SK-N-SH (cell line): ENCODE results near the gene FBXL5. TPM values are rescaled to one million over a fixed set of nuclear protein-coding genes. Genes with fewer than 3 reads are reported as not detected.
"Not testable (repeated sequence)": the region's sequence is repeated elsewhere in the genome, so short reads cannot be mapped to it uniquely, and the experiment has no call there.

Source experiments
- CTCF ChIA-PET: fragments of 300-600, 350-600 bp; formaldehyde crosslinking; extraction: SDS; loops from one replicate; lab custom pipeline; 2021; lab: Yijun Ruan, JAX
- POLR2A ChIA-PET: fragments of 350-600 bp; sonication (Branson Sonifier 250); formaldehyde crosslinking; extraction: SDS; loops from one replicate; lab custom pipeline; 2020; ENCODE audit warnings: antibody characterized with exemption, inconsistent platforms; lab: Yijun Ruan, JAX
- DNase-seq: peaks from one replicate; pipeline ENCODE4 v3.0.0; 2012
- H2AFZ ChIP-seq: fragments of 200-600 bp; sonication (generic); 2 replicates; pipeline ENCODE4 v1.8.1; 2016; ENCODE audit warnings: antibody characterized with exemption, mild to moderate bottlenecking, low read depth
- H3F3A ChIP-seq: fragments of 200-600 bp; sonication (generic); replicated peaks from 2 replicates; pipeline ENCODE3; 2016; ENCODE audit warnings: antibody characterized with exemption, mild to moderate bottlenecking; ENCODE audit not compliant: insufficient read depth
- H3K27ac ChIP-seq, 2 experiments: fragments of 200-500 bp in 1 of 2; fragments of 200-600 bp in 1 of 2; sonication (Bioruptor generic) in 1 of 2; sonication (generic), shearing (Covaris generic) in 1 of 2; 2 replicates each; pipeline versions ENCODE4 v1.5.1 to v1.6.1; 2014 to 2016; ENCODE audit warnings: low read depth in 2 of 2, inconsistent platforms in 1 of 2, low read length in 1 of 2, mild to moderate bottlenecking in 1 of 2, mixed read lengths in 1 of 2
- H3K27me3 ChIP-seq: fragments of 200-600 bp; sonication (generic), shearing (Covaris generic); 2 replicates; pipeline ENCODE4 v1.6.1; 2016; ENCODE audit warnings: mixed run types; ENCODE audit not compliant: insufficient read depth
- H3K36me3 ChIP-seq, 2 experiments: fragments of 200-500 bp in 1 of 2; fragments of 200-600 bp in 1 of 2; sonication (Bioruptor generic) in 1 of 2; sonication (generic) in 1 of 2; replicated peaks in 1 of 2; 2 replicates each; pipeline versions ENCODE3 to v1.5.1; 2014 to 2016; ENCODE audit warnings: low read length in 1 of 2, mild to moderate bottlenecking in 1 of 2; ENCODE audit not compliant: insufficient read depth in 2 of 2, control insufficient read depth in 1 of 2
- H3K4me1 ChIP-seq, 2 experiments: fragments of 200-500 bp in 1 of 2; fragments of 200-600 bp in 1 of 2; sonication (Bioruptor generic) in 1 of 2; sonication (generic), shearing (Covaris generic) in 1 of 2; 2 replicates each; pipeline versions ENCODE4 v1.5.1 to v1.6.1; 2014 to 2016; ENCODE audit warnings: low read depth in 1 of 2, low read length in 1 of 2, mixed run types in 1 of 2; ENCODE audit not compliant: insufficient read depth in 2 of 2, control insufficient read depth in 1 of 2
- H3K4me2 ChIP-seq: fragments of 200-600 bp; sonication (generic), shearing (Covaris generic); 2 replicates; pipeline ENCODE4 v1.6.1; 2017; ENCODE audit warnings: mixed run types
- H3K4me3 ChIP-seq, 2 experiments: fragments of 200-500 bp in 1 of 2; fragments of 200-600 bp in 1 of 2; sonication (Bioruptor generic) in 1 of 2; sonication (generic), shearing (Covaris generic) in 1 of 2; 2 replicates each; pipeline versions ENCODE4 v1.5.1 to v1.8.1; 2014 to 2016; ENCODE audit warnings: low read depth in 2 of 2, inconsistent platforms in 1 of 2, low read length in 1 of 2, mild to moderate bottlenecking in 1 of 2, mixed read lengths in 1 of 2, moderate library complexity in 1 of 2
- H3K79me2 ChIP-seq: fragments of 200-600 bp; sonication (generic); 2 replicates; pipeline ENCODE4 v1.8.1; 2017; ENCODE audit warnings: mild to moderate bottlenecking; ENCODE audit not compliant: insufficient read depth
- H3K9ac ChIP-seq: fragments of 200-600 bp; sonication (generic); 2 replicates; pipeline ENCODE4 v1.6.1; 2017; ENCODE audit warnings: mixed run types
- H3K9me2 ChIP-seq: fragments of 200-600 bp; sonication (generic); 2 replicates; pipeline ENCODE4 v1.6.1; 2017; ENCODE audit warnings: mixed run types
- H3K9me3 ChIP-seq: fragments of 200-600 bp; sonication (generic); 2 replicates; pipeline ENCODE4 v1.6.1; 2017; ENCODE audit warnings: mixed run types, mild to moderate bottlenecking, moderate library complexity
- H4K20me1 ChIP-seq: fragments of 200-600 bp; sonication (generic); 2 replicates; pipeline ENCODE4 v1.6.1; 2017; ENCODE audit warnings: mild to moderate bottlenecking, mixed run types; ENCODE audit not compliant: insufficient read depth
- CTCF ChIP-seq: fragments of 200-600 bp; sonication (generic); IDR thresholded peaks from 2 replicates; pipeline ENCODE4 v1.6.1; 2017; ENCODE audit warnings: antibody characterized with exemption, mild to moderate bottlenecking, moderate library complexity
- EP300 ChIP-seq, 2 experiments: IDR thresholded peaks; 2 replicates each; pipeline versions ENCODE4 v1.4.0 to v1.6.1; 2012; ENCODE audit warnings: borderline replicate concordance in 1 of 2, low read depth in 1 of 2, low read length in 1 of 2
- FOXJ3 ChIP-seq: sonication (generic); formaldehyde crosslinking; IDR thresholded peaks from 2 replicates; pipeline ENCODE4 v1.5.1; 2020; ENCODE audit warnings: mild to moderate bottlenecking, missing genetic modification reagents
- GABPA ChIP-seq: IDR thresholded peaks from 2 replicates; pipeline ENCODE4 v1.4.0; 2012; ENCODE audit warnings: low read depth, mild to moderate bottlenecking
- IRF3 ChIP-seq: fragments of 150-350 bp; IDR thresholded peaks from 2 replicates; pipeline ENCODE4 v1.6.1; 2016; ENCODE audit warnings: mild to moderate bottlenecking, low read depth, low read length
- MAX ChIP-seq: IDR thresholded peaks from 2 replicates; pipeline ENCODE4 v1.4.0; 2012; ENCODE audit warnings: low read depth
- NFIC ChIP-seq: IDR thresholded peaks from 2 replicates; pipeline ENCODE4 v1.4.0; 2012; ENCODE audit warnings: borderline replicate concordance
- PBX3 ChIP-seq: IDR thresholded peaks from 2 replicates; pipeline ENCODE4; 2012
- POLR2AphosphoS5 ChIP-seq: IDR thresholded peaks from 2 replicates; pipeline ENCODE4 v1.6.1; 2012; ENCODE audit warnings: low read depth, low read length
- RAD21 ChIP-seq: IDR thresholded peaks from 2 replicates; pipeline ENCODE4 v1.6.1; 2012; ENCODE audit warnings: mild to moderate bottlenecking, low read length
- RXRA ChIP-seq: IDR thresholded peaks from 2 replicates; pipeline ENCODE4 v1.4.0; 2012; ENCODE audit warnings: low read depth, mild to moderate bottlenecking, borderline replicate concordance
- TAF1 ChIP-seq: IDR thresholded peaks from 2 replicates; pipeline ENCODE4 v1.6.1; 2012; ENCODE audit warnings: low read depth, mild to moderate bottlenecking, low read length, moderate library complexity, borderline replicate concordance
- TCF12 ChIP-seq: IDR thresholded peaks from 2 replicates; pipeline ENCODE4 v1.4.0; 2012
- USF1 ChIP-seq: IDR thresholded peaks from 2 replicates; pipeline ENCODE4 v1.4.0; 2012; ENCODE audit warnings: low read depth, borderline replicate concordance
- YY1 ChIP-seq: IDR thresholded peaks from 2 replicates; pipeline ENCODE4 v1.4.0; 2012; ENCODE audit warnings: low read depth, mild to moderate bottlenecking
- ZBTB33 ChIP-seq: IDR thresholded peaks from 2 replicates; pipeline ENCODE4 v1.4.0; 2012; ENCODE audit warnings: low read depth, borderline replicate concordance
- WGBS: methylation state at CpG from one replicate; pipeline ENCODE4 v1.1.6; 2017; ENCODE audit warnings: low lambda C conversion rate; 5-methylcytosine and 5-hydroxymethylcytosine counted together
- polyA plus RNA-seq, 3 experiments: library from polyadenylated mRNA; depleted of rRNA; stranded (reverse); fragments of >200 nt; gene quantifications; 2 replicates each; pipeline ENCODE4 v1.2.3, GENCODE V29; 2012

The FBXL5 gene
- polyA plus RNA-seq, 1 of the 3 experiments (the other 2 are of a cell fraction), result 13.5 TPM

- H3K9me3 ChIP-seq, result no peaks in the 10 kb centered on the region
- WGBS, result 100% methylated on average over 1 of the region's 1 CpG
- H3K9ac ChIP-seq, result no peak overlapping the region
- peaks cover 53 to 91% of the 10 kb centered on the region in 2 experiments for H3K36me3 ChIP-seq
- TF ChIP-seq RAD21, result no peak
- no peak for TF ChIP-seq POLR2AphosphoS5
- no peak for TF ChIP-seq MAX
- TF ChIP-seq RXRA, result no peak
- no peak for TF ChIP-seq NFIC
- TF ChIP-seq USF1, result no peak
- TF ChIP-seq TCF12, result no peak
- no peak for TF ChIP-seq YY1
- TF ChIP-seq FOXJ3 (CRISPR knock-in tag), result no peak
- TF ChIP-seq IRF3, result no peak
- no peak for TF ChIP-seq TAF1
- TF ChIP-seq CTCF, result no peak
- TF ChIP-seq PBX3, result no peak
- TF ChIP-seq ZBTB33, result no peak
- TF ChIP-seq EP300 (IDR thresholded peaks at IDR 0.05; ENCODE audit: borderline replicate concordance in 1 of 2, low read depth in 1 of 2, low read length in 1 of 2), result no peak
- no peak for TF ChIP-seq GABPA
- CTCF ChIA-PET, result interaction anchor here (0.7 kb wide), 1 partner anchor 13 kb away, joined by 3 read pairs; no protein-coding TSS in a partner anchor
- POLR2A ChIA-PET, result no interaction called here
- no peaks in the 10 kb centered on the region for H3K9me2 ChIP-seq
- no peaks in the 10 kb centered on the region for H3K4me1 ChIP-seq
- H3F3A ChIP-seq, result no peaks in the 10 kb centered on the region
- no peak overlapping the region for H3K4me2 ChIP-seq
- H4K20me1 ChIP-seq, result no peaks in the 10 kb centered on the region
- H3K27me3 ChIP-seq, result no peaks in the 10 kb centered on the region
- no peak overlapping the region for H2AFZ ChIP-seq
- DNase-seq, result no peak
- H3K27ac ChIP-seq, result no peak overlapping the region
- no peak overlapping the region for H3K4me3 ChIP-seq
- H3K79me2 ChIP-seq, result peaks cover 75% of the 10 kb centered on the region
These were observed 18.3 kb downstream of the FBXL5 start for GRCh38 chr4:15636818-15637217.

- H2AFZ ChIP-seq, H3K4me3 ChIP-seq, H3K27ac ChIP-seq, H3K9me2 ChIP-seq, H3K27me3 ChIP-seq, H3K4me2 ChIP-seq, POLR2A ChIA-PET, CTCF ChIA-PET, H3K4me1 ChIP-seq, H3K9ac ChIP-seq, DNase-seq: not testable (repeated sequence)
- H3K36me3 ChIP-seq, result peaks cover 9 to 53% of the 10 kb centered on the region in 2 experiments
- peaks cover 12% of the 10 kb centered on the region for H3F3A ChIP-seq
- H3K79me2 ChIP-seq, result peaks cover 89% of the 10 kb centered on the region
- H3K9me3 ChIP-seq, result peaks cover 15% of the 10 kb centered on the region
- H4K20me1 ChIP-seq, result peaks cover 33% of the 10 kb centered on the region
- WGBS, result 99% methylated on average over 5 of the region's 5 CpGs
These were observed 37.8 kb downstream of the FBXL5 start for GRCh38 chr4:15617407-15617806.

- H3K36me3 ChIP-seq, result peaks cover 25 to 46% of the 10 kb centered on the region in 2 experiments
- H3K4me2 ChIP-seq, CTCF ChIA-PET, H3K9ac ChIP-seq, POLR2A ChIA-PET, H3K27ac ChIP-seq, H3K4me1 ChIP-seq, H3K9me3 ChIP-seq, H3K9me2 ChIP-seq, H3K4me3 ChIP-seq, H2AFZ ChIP-seq, DNase-seq, H3K27me3 ChIP-seq: not testable (repeated sequence)
- peaks cover 17% of the 10 kb centered on the region for H4K20me1 ChIP-seq
- peaks cover 10% of the 10 kb centered on the region for H3F3A ChIP-seq
- peaks cover 70% of the 10 kb centered on the region for H3K79me2 ChIP-seq
- WGBS, result no CpG with 5 or more reads among the region's 24 CpGs
These were observed 40.3 kb downstream of the FBXL5 start for GRCh38 chr4:15614891-15615290.
